Activated CD4-positive, alpha-beta T cell treated with anti-CD3 and anti-CD28 coated beads, Interleukin-2, amount 10 ng/mL, durations not matched to agents 7 days and 5 days (primary cell): ENCODE results near the gene DENND1A. TPM values are rescaled to one million over a fixed set of nuclear protein-coding genes. Genes with fewer than 3 reads are reported as not detected.

Experiments used
- CTCF ChIA-PET: fragments of 350-600 bp; sonication (Branson Sonifier 250); formaldehyde crosslinking; loops from one replicate; lab custom pipeline; 2021; ENCODE audit warnings: antibody characterized with exemption; lab: Charles Lee
- POLR2A ChIA-PET: fragments of 350-600 bp; sonication (Branson Sonifier 250); formaldehyde crosslinking; loops from one replicate; lab custom pipeline; 2021; ENCODE audit warnings: antibody characterized with exemption; lab: Charles Lee
- DNase-seq: peaks from one replicate; pipeline ENCODE4 v3.0.0-alpha.2; 2020
- H3K27ac Mint-ChIP-seq: one replicate; pipeline ENCODE4 v1.8.0; 2021; ENCODE audit warnings: mild to moderate bottlenecking, moderate library complexity, mixed read lengths
- H3K27me3 Mint-ChIP-seq: one replicate; pipeline ENCODE4 v1.8.0; 2021; ENCODE audit warnings: mixed read lengths
- H3K36me3 Mint-ChIP-seq: one replicate; pipeline ENCODE4 v1.8.0; 2021; ENCODE audit warnings: low read depth, mixed read lengths
- H3K4me1 Mint-ChIP-seq: one replicate; pipeline ENCODE4 v1.8.0; 2021; ENCODE audit warnings: mixed read lengths
- H3K4me3 Mint-ChIP-seq: one replicate; pipeline ENCODE4 v1.8.0; 2021; ENCODE audit warnings: mild to moderate bottlenecking, moderate library complexity, mixed read lengths
- H3K9me3 Mint-ChIP-seq: one replicate; pipeline ENCODE4 v1.8.0; 2021; ENCODE audit warnings: mixed read lengths
- total RNA-seq, 2 experiments: library from RNA; stranded (reverse); gene quantifications; one replicate each; pipeline ENCODE4 v1.2.3, GENCODE V29; 2021

The DENND1A gene
- total RNA-seq, 2 experiments from 2014 or later, result 15.5 to 21.2 TPM

- CTCF ChIA-PET, result no interaction called here
- Mint-ChIP-seq H3K27ac (no peak overlapping the region), H3K9me3 (no peaks in the 10 kb centered on the region), H3K4me3 (no peak overlapping the region), H3K27me3 (no peaks in the 10 kb centered on the region), H3K36me3 (peaks cover 5% of the 10 kb centered on the region), H3K4me1 (peaks cover 14% of the 10 kb centered on the region)
- POLR2A ChIA-PET, result interaction anchor here (0.6 kb wide), 1 partner anchor 625 kb away, joined by 3 read pairs; no protein-coding TSS in a partner anchor
- no peak for DNase-seq
Observed at GRCh38 chr9:123567013-123567412, 362.9 kb downstream of the DENND1A start.

GRCh38 chr9:123564652-123565051 is 365.3 kb downstream of the DENND1A start:
- Mint-ChIP-seq H3K27ac (no peak overlapping the region), H3K4me3 (no peak overlapping the region), H3K9me3 (no peaks in the 10 kb centered on the region), H3K36me3 (peaks cover 10% of the 10 kb centered on the region), H3K4me1 (peaks cover 19% of the 10 kb centered on the region), H3K27me3 (no peaks in the 10 kb centered on the region)
- CTCF ChIA-PET, result no interaction called here
- POLR2A ChIA-PET, result no interaction called here
- DNase-seq, result no peak

DNA sequence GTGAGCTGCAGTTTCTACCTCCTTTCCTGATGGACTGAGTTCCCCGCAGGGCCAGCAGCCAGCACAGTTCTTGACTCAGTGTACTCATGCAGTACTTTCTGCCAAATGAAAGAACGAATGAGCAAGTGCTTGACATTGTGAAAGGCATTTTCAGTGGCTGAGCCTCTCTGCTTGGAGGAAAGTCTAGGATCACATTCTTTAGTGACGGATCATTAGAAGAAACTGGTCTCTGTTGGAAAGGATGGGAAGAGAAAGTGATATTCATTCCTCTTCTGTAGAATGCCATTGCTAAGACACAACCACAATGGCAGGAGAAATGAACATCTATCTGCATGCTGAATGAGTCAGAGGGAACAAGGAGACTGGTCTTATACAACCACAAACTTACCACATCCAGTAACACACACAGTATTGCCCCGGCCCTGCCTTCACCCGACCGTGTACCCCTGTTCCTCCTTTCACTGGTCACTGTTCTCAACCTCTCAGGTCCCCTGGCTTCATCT is 367.0 kb downstream of the DENND1A start:
- ChIA-PET CTCF (interaction anchor here (0.5 to 1.3 kb wide), 2 partner anchors 14 to 124 kb away, joined by 3 read pairs; no protein-coding TSS in a partner anchor), POLR2A (no interaction called here)
- peaks cover 8% of the 10 kb centered on the region for H3K36me3 Mint-ChIP-seq
- DNase-seq, result no peak
- H3K9me3 Mint-ChIP-seq, result no peaks in the 10 kb centered on the region
- peaks cover 19% of the 10 kb centered on the region for H3K4me1 Mint-ChIP-seq
- no peak overlapping the region for H3K27ac Mint-ChIP-seq
- no peak overlapping the region for H3K4me3 Mint-ChIP-seq
- no peaks in the 10 kb centered on the region for H3K27me3 Mint-ChIP-seq

GRCh38 chr9:123561046-123561445 is 368.9 kb downstream of the DENND1A start:
- Mint-ChIP-seq H3K27ac (no peak overlapping the region), H3K9me3 (no peaks in the 10 kb centered on the region), H3K36me3 (peaks cover 10% of the 10 kb centered on the region), H3K4me3 (no peak overlapping the region), H3K27me3 (no peaks in the 10 kb centered on the region), H3K4me1 (peaks cover 19% of the 10 kb centered on the region)
- POLR2A ChIA-PET, result no interaction called here
- CTCF ChIA-PET, result no interaction called here
- no peak for DNase-seq

GRCh38 chr9:123556464-123557435 is 373.2 kb downstream of the DENND1A start:
- POLR2A ChIA-PET, result no interaction called here

GRCh38 chr9:123555646-123556045 is 374.3 kb downstream of the DENND1A start:
- no peaks in the 10 kb centered on the region for H3K4me1 Mint-ChIP-seq
- H3K4me3 Mint-ChIP-seq, result no peak overlapping the region
- POLR2A ChIA-PET, result no interaction called here
- H3K36me3 Mint-ChIP-seq, result peaks cover 2% of the 10 kb centered on the region
- no peaks in the 10 kb centered on the region for H3K27me3 Mint-ChIP-seq
- CTCF ChIA-PET, result interaction anchor here (0.6 kb wide), 1 partner anchor 361 kb away, joined by 3 read pairs; no protein-coding TSS in a partner anchor
- H3K9me3 Mint-ChIP-seq, result no peaks in the 10 kb centered on the region
- no peak for DNase-seq
- H3K27ac Mint-ChIP-seq, result no peak overlapping the region

More at GRCh38 chr9:123556464-123557435, 373.2 kb downstream of the DENND1A start:
- CTCF ChIA-PET, result no interaction called here
- Mint-ChIP-seq H3K27me3 (no peaks in the 10 kb centered on the region), H3K4me3 (no peak overlapping the region), H3K36me3 (peaks cover 9% of the 10 kb centered on the region), H3K27ac (no peak overlapping the region), H3K9me3 (no peaks in the 10 kb centered on the region), H3K4me1 (peaks cover 2% of the 10 kb centered on the region)
- DNase-seq, result no peak

GRCh38 chr9:123552530-123552929 is 377.4 kb downstream of the DENND1A start:
- CTCF ChIA-PET, result no interaction called here
- POLR2A ChIA-PET, result no interaction called here
- H3K9me3 Mint-ChIP-seq, result no peaks in the 10 kb centered on the region
- H3K27me3 Mint-ChIP-seq, result no peaks in the 10 kb centered on the region
- no peak overlapping the region for H3K27ac Mint-ChIP-seq
- no peak overlapping the region for H3K4me3 Mint-ChIP-seq
- H3K36me3 Mint-ChIP-seq, result peaks cover 2% of the 10 kb centered on the region
- H3K4me1 Mint-ChIP-seq, result no peaks in the 10 kb centered on the region
- DNase-seq, result no peak

- ChIA-PET CTCF (no interaction called here), POLR2A (no interaction called here)
- no peaks in the 10 kb centered on the region for H3K27me3 Mint-ChIP-seq
- H3K4me3 Mint-ChIP-seq, result no peak overlapping the region
- H3K27ac Mint-ChIP-seq, result no peak overlapping the region
- no peaks in the 10 kb centered on the region for H3K36me3 Mint-ChIP-seq
- DNase-seq, result no peak
- no peaks in the 10 kb centered on the region for H3K4me1 Mint-ChIP-seq
- H3K9me3 Mint-ChIP-seq, result no peaks in the 10 kb centered on the region
Observed at GRCh38 chr9:123551734-123552133, 378.2 kb downstream of the DENND1A start.

- H3K4me1 Mint-ChIP-seq, result no peaks in the 10 kb centered on the region
- no peak overlapping the region for H3K4me3 Mint-ChIP-seq
- no peak for DNase-seq
- no peaks in the 10 kb centered on the region for H3K9me3 Mint-ChIP-seq
- POLR2A ChIA-PET, result no interaction called here
- no peaks in the 10 kb centered on the region for H3K36me3 Mint-ChIP-seq
- no peak overlapping the region for H3K27ac Mint-ChIP-seq
- CTCF ChIA-PET, result interaction anchor here (1.5 kb wide), 1 partner anchor 10 kb away, joined by 3 read pairs; no protein-coding TSS in a partner anchor
- H3K27me3 Mint-ChIP-seq, result no peaks in the 10 kb centered on the region
Observed at GRCh38 chr9:123550797-123551196, 379.1 kb downstream of the DENND1A start.

GRCh38 chr9:123550012-123550411 is 379.9 kb downstream of the DENND1A start:
- CTCF ChIA-PET, result interaction anchor here (1.0 to 1.5 kb wide), 2 partner anchors 9 kb away, joined by 3 read pairs; no protein-coding TSS in a partner anchor
- POLR2A ChIA-PET, result no interaction called here
- H3K9me3 Mint-ChIP-seq, result no peaks in the 10 kb centered on the region
- DNase-seq, result no peak
- no peak overlapping the region for H3K27ac Mint-ChIP-seq
- H3K36me3 Mint-ChIP-seq, result no peaks in the 10 kb centered on the region
- H3K27me3 Mint-ChIP-seq, result no peaks in the 10 kb centered on the region
- H3K4me1 Mint-ChIP-seq, result no peaks in the 10 kb centered on the region
- H3K4me3 Mint-ChIP-seq, result no peak overlapping the region

DNA sequence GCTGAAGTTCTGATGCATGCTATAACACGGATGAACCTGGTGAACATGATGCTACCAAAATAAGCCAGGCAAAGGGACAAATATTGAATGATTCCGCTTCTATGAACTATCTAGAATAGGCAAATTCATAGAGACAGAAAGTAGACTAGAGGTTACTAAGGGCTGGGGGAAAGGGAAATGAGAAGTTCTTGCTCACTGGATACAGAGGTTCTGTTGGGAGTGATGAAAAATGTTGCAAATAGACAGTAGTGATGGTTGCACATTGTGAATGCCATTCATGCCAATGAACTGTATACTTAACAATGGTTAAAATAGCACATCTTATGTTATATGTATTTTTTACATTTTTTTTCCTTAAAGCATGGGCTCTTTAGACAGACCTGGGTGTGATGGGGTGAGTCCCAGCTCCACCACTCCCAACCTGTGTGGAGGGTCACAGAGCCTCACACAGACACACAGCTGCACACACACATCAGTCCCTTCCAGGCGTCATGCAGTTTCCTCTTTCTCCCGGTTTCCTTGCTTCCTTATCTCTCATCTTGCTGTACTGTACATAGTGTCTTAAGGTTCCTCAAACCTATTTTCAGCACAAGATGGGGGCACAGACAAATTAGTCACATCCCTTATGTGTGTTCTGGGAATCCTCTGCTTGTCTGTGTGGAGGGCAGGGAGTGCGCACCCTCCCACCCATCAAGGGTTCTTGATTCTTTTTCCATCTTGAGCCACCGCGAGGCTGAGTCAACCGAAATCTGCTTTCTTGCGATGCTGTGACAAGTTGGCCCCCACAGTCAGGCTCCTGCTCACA is 381.0 kb downstream of the DENND1A start:
- Mint-ChIP-seq H3K27ac (no peak overlapping the region), H3K4me1 (no peaks in the 10 kb centered on the region), H3K9me3 (no peaks in the 10 kb centered on the region), H3K36me3 (no peaks in the 10 kb centered on the region), H3K27me3 (no peaks in the 10 kb centered on the region), H3K4me3 (no peak overlapping the region)
- ChIA-PET POLR2A (no interaction called here), CTCF (no interaction called here)
- no peak for DNase-seq

DNA sequence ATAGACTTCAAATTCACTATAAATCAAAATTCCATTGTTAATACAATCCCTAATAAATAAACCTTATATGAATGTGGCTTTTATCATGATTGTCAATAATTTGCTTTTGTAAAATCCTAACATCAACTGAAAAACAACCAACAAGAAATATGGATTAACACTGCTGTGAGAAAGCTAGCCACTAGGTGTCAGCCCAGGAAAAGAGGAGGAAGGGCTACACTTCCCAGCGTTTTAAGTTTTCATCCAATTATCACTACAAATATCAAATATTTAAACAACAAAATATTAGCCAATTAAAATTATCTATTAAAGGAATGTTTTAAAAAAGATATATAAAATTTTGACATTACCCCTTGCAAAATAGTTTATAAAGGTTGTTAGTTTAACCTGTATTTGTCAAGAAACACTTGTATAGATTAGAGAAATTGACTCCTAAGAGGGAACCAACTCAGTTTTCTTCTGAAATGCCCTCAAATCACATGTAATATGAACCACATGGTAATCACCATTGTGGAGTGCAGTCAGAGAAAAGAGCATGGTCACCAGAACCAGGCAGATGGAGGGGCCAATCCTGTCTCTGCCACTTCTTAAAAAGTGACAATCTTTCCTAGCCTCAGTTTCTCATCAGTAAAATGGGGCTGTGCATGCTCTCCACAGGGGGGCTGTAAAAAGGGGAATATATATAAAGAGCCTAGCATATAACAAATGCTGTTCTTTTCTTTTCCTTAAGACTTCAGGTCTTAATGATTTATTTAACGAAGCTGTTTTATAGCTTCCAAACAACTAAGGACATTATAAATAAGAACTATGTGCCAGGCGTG is 385.7 kb downstream of the DENND1A start:
- Mint-ChIP-seq H3K36me3 (no peaks in the 10 kb centered on the region), H3K9me3 (no peaks in the 10 kb centered on the region), H3K27ac (no peak overlapping the region), H3K4me3 (no peak overlapping the region), H3K4me1 (peaks cover 3% of the 10 kb centered on the region), H3K27me3 (no peaks in the 10 kb centered on the region)
- peak; percentile 42 for DNase-seq
- ChIA-PET CTCF (interaction anchor here (1.3 to 3.7 kb wide), 2 partner anchors 20 to 496 kb away, joined by 3 to 16 read pairs; no protein-coding TSS in a partner anchor), POLR2A (no interaction called here)
